Suppressor macrophage (primary cell): ENCODE results near the gene NID1.

Experiments
- DNase-seq, 4 experiments: peaks; one replicate each; pipeline ENCODE4 v3.0.0-alpha.2; 2020 to 2022

NID1 gene

GRCh38 chr1:235954306-235955283 is 110.3 kb downstream of the NID1 start:
- DNase-seq: peak; percentile 83 to 94 (median 88)

- no peak for DNase-seq
These were observed 111.1 kb downstream of the NID1 start for GRCh38 chr1:235953801-235954200.

DNA sequence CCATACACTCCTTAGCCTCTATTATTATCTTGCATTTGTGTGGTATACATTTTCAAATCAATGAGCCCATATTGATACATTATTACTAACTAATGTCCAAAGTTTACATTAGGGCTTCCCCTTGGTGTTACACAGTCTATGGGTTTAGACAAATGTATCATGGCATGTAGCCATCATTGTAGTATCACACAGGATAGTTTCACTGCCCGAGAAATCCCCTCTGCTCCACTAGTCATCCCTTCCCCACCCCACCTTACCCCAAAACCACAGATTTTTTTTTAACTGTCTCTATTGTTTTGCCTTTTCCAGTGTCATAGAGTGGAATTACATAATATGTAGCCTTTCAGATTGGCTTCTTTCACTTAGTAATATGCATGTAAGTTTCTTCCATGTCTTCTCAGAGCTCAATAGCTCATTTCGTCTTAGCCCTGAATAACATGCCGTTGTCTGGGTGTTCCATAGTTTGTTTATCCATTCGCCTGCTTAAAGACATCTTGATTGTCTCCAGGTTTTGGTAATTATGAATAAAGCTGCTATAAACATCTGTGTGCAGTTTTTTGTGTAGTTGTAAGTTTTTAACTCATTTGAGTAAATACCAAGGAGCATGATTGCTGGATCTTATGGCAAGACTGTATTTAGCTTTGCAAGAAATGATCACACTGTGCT is 111.8 kb downstream of the NID1 start:
- peak in 1 of 4 experiments; percentile 26 for DNase-seq

- DNase-seq: peak in 3 of 4 experiments; percentile 37 to 59 (median 54)
These were observed 113.2 kb downstream of the NID1 start for GRCh38 chr1:235951661-235952060.

DNA sequence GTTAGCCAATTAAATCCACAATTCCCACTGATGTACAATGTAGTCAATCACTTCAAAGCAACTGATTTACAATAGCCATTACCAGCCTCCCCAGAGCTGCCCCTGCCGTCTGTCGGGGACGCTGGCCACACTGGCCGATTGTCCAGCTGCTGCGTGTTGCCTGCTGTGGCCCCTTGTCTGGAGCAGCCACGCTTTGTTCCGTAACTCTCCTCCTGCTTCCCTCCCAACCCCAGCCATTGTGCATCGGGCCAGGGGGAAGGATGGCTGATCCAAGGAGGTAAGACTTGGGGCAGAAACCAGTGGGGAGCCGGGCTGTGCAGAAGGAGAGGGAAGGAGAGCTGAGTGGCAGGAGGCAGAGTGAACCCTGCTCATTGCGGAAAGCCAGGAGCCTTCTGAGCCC is 114.6 kb downstream of the NID1 start:
- no peak for DNase-seq

DNA sequence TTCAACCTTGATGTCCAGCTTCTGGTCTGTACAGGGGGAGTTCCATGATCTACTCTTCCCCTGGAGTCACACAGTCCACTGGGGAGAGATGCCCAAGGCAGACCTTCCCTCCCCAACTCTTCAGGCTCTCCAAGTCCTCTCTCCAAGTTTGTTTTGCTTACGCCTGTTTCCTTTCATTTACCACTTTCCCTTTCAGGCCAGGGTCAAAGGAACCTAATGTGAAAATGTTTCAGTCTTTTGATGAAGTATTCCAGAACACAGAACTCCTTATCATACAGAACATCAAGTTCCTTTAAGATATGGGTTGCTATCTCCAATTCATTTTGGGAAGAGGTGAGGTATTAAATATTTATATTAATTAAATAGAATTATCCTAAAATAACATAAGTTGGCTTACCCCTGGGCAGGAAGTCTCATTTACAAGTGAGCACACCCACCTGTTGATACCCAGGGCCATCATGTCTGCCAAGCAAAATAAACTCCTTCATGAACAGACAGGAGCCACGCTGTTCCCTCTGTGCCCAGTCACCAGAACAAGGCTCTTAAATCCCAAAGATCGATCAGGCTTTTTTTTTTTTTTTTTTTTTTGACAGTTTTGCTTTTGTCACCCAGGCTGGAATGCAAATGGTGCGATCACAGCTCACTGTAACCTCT is 116.0 kb downstream of the NID1 start:
- DNase-seq: no peak

GRCh38 chr1:235947989-235948388 is 116.9 kb downstream of the NID1 start:
- no peak for DNase-seq

GRCh38 chr1:235946571-235946981 is 118.3 kb downstream of the NID1 start:
- no peak for DNase-seq

- peak; percentile 92 to 97 (median 94) for DNase-seq
These were observed 118.9 kb downstream of the NID1 start for GRCh38 chr1:235945775-235946570.

DNA sequence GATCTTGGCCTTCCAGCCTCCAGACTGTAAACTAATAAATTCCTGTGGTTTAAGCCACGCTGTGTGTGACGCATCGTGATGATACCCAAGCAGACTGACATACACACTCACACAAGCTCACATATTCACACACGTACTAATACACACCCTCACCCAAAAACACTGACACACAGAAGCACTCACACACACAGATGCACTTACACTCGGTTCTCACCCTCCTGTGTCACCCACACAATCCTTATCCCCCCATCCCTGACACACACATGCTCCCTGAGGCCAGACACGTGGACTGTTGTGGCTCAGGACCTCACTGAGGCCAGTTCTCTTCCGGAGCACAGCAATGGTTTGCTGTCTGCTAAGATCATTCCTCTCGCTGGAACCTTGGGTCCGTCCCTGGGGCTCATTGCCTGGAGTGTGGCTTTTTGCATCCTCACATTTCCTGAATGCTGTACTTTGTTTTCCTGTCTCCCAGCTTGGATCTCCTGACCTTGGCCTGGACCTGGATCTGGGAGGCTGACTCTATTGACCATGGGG is 121.2 kb downstream of the NID1 start:
- DNase-seq: no peak

- no peak for DNase-seq
These were observed 121.8 kb downstream of the NID1 start for GRCh38 chr1:235942979-235943575.

GRCh38 chr1:235942625-235942934 is 122.3 kb downstream of the NID1 start:
- no peak for DNase-seq

GRCh38 chr1:235941876-235942624 is 122.8 kb downstream of the NID1 start:
- peak; percentile 70 to 86 (median 78) for DNase-seq

GRCh38 chr1:235940285-235940684 is 124.6 kb downstream of the NID1 start:
- DNase-seq: peak; percentile 37 to 77 (median 73)

- no peak for DNase-seq
These were observed 125.5 kb downstream of the NID1 start for GRCh38 chr1:235939480-235939775.

DNA sequence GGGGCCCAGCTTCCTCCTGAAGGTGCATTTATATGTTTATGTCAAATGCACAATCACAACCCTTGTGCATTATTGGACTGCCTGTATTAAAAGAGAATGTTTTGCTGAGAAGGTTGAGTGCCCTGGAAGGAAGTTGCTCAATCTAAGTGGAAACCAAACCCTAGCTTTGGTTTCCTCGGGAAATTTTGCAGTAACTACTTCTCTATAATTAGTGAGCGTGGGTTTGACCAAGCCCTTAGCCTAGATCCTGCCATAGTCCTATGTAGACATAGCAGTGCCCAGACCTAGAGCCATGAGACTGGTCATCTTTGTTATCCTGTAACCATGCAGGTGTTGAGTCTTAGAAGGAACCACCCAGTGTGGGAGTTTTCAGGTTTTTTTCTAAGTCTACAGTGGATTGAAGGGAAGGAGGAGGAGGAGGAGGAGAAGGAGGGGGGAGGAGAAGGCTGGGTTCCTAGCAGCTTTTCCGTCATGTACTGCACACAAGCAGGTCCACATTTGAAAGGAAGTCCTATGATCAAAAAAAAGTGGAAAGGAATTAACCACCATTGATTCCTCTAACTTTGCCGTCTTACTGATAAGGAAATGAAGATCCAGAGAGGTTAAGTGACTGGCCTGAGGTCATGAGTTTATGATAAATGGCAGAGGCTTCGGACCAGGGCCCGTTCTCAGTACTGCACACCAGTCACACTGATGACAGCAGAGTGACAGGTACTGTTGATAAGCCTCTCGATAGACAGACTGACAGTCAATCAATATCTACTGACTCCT is 126.0 kb downstream of the NID1 start:
- peak; percentile 72 to 93 (median 83) for DNase-seq

GRCh38 chr1:235937123-235937522 is 127.8 kb downstream of the NID1 start:
- peak; percentile 27 to 63 (median 51) for DNase-seq

GRCh38 chr1:235935235-235936225 is 129.4 kb downstream of the NID1 start:
- no peak for DNase-seq

DNA sequence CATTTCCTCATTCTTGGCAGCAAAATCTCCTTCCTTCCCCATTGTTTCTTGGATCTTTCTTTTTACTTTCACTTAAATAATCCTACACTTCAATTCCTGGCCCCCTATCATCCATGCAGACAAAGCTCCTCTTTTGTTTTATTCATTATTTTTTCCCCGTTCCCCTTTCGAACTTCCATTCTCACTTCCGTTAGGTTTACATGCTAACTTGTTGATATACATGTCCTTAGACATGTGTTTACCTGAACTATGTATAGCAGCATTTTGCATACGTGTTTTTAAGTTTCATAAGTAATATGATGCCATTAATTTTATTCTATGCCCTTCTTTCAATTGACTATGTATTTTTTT is 131.1 kb downstream of the NID1 start:
- no peak for DNase-seq
